ENCODE measurements around the gene FOXO6. TPM values are rescaled to one million over a fixed set of nuclear protein-coding genes. Genes with fewer than 3 reads are reported as not detected.
A peak's percentile ranks its signal among the peaks of the same experiment; 100 is the strongest.

FOXO6 gene
- total and polyA plus RNA-seq, 2 donors (not counting 1 experiment from before 2014, with no cell fraction given): under 0.01 TPM; not detected in 1

DNA sequence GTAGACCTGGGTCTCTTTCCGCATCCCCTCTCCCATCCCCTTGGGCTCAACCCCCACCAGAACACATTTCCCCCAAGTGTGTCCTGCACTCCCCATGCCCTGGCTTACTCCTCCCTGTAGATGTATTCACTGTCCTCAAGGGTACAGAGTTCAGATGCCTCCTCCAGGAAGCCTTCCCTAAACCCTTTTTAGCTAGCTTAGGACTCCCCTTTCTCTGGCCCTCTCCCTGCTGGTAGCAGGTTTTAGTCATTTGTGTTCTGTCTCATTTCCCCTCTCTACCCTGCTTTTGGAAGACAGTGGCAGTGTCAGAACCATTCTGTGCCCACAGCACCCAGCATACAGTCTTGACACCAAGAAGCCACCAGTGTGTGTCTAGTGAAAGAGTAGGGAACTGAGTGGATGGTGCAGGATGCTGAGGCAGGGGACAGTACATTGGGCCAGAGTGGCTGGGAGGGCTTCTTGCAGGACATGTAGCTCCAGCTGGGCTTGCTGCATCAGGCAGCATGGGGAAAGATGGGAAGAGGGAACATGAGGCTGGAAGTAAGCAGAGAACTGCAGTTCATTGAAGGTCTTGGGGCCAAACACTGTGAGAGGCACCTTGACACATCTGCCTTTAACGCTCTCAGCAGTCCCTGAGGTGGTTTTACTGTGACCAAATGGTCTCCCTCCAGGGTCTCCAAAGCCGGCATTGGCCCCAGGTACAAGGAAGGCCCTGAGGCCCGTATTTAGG is 2.5 kb downstream of the FOXO6 start:
- Histone ChIP-seq H4K20me1 (ENCODE audit: control insufficient read depth, extremely low read depth, insufficient read depth, low read length) (no peaks in the 10 kb centered on the region), H3K4me2 (ENCODE audit: extremely low read depth, insufficient read depth, low read length) (no peak overlapping the region), H3K9me3 (ENCODE audit: control insufficient read depth, insufficient read depth, low read depth, low read length) (no peaks in the 10 kb centered on the region), H3K4me3 (replicated peaks in 1 of 4; ENCODE audit: control extremely low read depth in 1 of 4, insufficient read depth in 1 of 4, low read depth in 3 of 4, low read length in 4 of 4) (no peak overlapping the region), H3K27me3 (ENCODE audit: control insufficient read depth, insufficient read depth, low read length) (peaks cover 51% of the 10 kb centered on the region), H3K36me3 (ENCODE audit: control insufficient read depth, insufficient read depth, low read length) (no peaks in the 10 kb centered on the region), H3K9ac (ENCODE audit: insufficient read depth, low read length) (no peak overlapping the region), H3K27ac (ENCODE audit: insufficient read depth, low read length) (no peak overlapping the region), H3K79me2 (ENCODE audit: control insufficient read depth, insufficient read depth, low read length) (no peaks in the 10 kb centered on the region), H2AFZ (ENCODE audit: low read length) (no peak overlapping the region), H3K4me1 (ENCODE audit: control insufficient read depth, extremely low read depth, insufficient read depth, low read length) (peaks cover 2% of the 10 kb centered on the region)
- TF ChIP-seq, protein P1, sequence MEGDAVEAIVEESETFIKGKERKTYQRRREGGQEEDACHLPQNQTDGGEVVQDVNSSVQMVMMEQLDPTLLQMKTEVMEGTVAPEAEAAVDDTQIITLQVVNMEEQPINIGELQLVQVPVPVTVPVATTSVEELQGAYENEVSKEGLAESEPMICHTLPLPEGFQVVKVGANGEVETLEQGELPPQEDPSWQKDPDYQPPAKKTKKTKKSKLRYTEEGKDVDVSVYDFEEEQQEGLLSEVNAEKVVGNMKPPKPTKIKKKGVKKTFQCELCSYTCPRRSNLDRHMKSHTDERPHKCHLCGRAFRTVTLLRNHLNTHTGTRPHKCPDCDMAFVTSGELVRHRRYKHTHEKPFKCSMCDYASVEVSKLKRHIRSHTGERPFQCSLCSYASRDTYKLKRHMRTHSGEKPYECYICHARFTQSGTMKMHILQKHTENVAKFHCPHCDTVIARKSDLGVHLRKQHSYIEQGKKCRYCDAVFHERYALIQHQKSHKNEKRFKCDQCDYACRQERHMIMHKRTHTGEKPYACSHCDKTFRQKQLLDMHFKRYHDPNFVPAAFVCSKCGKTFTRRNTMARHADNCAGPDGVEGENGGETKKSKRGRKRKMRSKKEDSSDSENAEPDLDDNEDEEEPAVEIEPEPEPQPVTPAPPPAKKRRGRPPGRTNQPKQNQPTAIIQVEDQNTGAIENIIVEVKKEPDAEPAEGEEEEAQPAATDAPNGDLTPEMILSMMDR (conservative IDR thresholded peaks at IDR 0.05 in 1 of 2, IDR thresholded peaks at IDR 0.05 in 1 of 2; ENCODE audit: low read depth in 1 of 2, low read length in 2 of 2): no peak
- peak; percentile 47 for TF ChIP-seq EZH2 (IDR thresholded peaks at IDR 0.05; ENCODE audit: low read length, missing control alignments)
- DNase-seq (ENCODE audit: low read depth in 2 of 2): no peak

DNA sequence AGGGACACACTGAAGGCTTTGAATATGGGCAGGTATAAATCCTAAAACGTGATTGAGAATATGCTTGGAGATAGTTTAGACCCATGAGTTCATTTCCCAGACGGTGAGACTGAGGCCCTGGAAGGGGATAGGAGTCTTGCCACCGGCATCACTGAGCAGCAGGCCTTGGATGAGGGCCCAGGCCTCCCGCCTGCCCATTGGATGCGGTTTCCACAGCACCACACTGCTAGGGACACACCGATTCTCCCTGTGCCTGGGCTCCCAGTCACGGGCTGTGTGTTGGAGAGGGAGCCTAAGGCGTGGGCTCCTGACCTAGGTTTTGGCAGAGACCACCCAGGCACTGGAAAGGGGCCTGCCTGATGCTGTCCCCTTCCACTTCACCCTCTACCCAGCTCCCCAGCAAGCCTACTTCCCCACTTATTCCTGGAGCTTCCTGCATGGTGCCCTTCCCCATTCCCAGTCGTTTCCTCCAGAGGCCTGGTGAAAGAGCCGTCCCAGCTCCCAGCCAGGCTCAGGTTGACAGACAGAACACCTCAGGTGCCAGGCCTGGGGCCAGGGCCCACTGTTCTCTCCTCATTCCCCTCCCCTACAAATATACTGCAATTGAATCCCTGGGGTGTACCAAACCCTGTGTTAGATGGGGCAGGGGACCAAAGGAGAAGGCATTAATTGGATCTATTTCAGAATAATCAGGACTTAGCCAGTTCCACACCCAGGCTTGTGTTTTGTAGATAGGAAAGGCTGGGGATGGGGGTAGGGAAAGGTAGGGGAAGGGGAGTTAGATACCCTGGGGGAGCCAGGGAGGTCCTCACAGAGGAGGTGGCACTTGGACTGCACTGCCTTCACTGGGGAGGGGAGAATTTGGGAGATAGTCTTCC is 3.4 kb downstream of the FOXO6 start:
- H3K9me3 ChIP-seq (ENCODE audit: control insufficient read depth, insufficient read depth, low read depth, low read length): no peaks in the 10 kb centered on the region
- DNase-seq (ENCODE audit: low read depth in 2 of 2): no peak
- H3K9ac ChIP-seq (ENCODE audit: insufficient read depth, low read length): no peak overlapping the region
- H3K27me3 ChIP-seq (ENCODE audit: control insufficient read depth, insufficient read depth, low read length): peaks cover 56% of the 10 kb centered on the region
- TF ChIP-seq, protein P1 (conservative IDR thresholded peaks at IDR 0.05 in 1 of 2, IDR thresholded peaks at IDR 0.05 in 1 of 2; ENCODE audit: low read depth in 1 of 2, low read length in 2 of 2): no peak
- no peak for TF ChIP-seq EZH2 (IDR thresholded peaks at IDR 0.05; ENCODE audit: low read length, missing control alignments)
- H3K4me1 ChIP-seq (ENCODE audit: control insufficient read depth, extremely low read depth, insufficient read depth, low read length): peaks cover 2% of the 10 kb centered on the region
- H3K27ac ChIP-seq (ENCODE audit: insufficient read depth, low read length): no peak overlapping the region
- no peaks in the 10 kb centered on the region for H3K79me2 ChIP-seq (ENCODE audit: control insufficient read depth, insufficient read depth, low read length)
- no peak overlapping the region for H3K4me3 ChIP-seq (replicated peaks in 1 of 4; ENCODE audit: control extremely low read depth in 1 of 4, insufficient read depth in 1 of 4, low read depth in 3 of 4, low read length in 4 of 4)
- no peaks in the 10 kb centered on the region for H3K36me3 ChIP-seq (ENCODE audit: control insufficient read depth, insufficient read depth, low read length)
- H3K4me2 ChIP-seq (ENCODE audit: extremely low read depth, insufficient read depth, low read length): no peak overlapping the region
- no peaks in the 10 kb centered on the region for H4K20me1 ChIP-seq (ENCODE audit: control insufficient read depth, extremely low read depth, insufficient read depth, low read length)
- H2AFZ ChIP-seq (ENCODE audit: low read length): no peak overlapping the region

DNA sequence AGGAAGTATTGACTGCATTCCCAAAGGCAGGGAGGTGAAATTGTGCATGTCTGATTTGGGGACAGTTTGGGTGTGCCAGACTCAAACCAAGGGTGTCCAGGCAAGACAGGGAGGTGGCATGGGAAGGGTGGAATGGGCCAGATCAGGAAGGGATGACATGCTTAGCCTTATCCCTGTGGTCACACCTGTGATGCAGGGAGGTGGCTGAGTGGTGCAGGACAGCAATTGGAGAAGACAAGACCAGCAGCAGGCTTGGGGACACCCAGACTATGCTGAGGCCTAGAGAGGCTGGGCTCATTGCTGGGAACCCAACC is 4.0 kb downstream of the FOXO6 start:
- peaks cover 56% of the 10 kb centered on the region for H3K27me3 ChIP-seq (ENCODE audit: control insufficient read depth, insufficient read depth, low read length)
- H3K4me1 ChIP-seq (ENCODE audit: control insufficient read depth, extremely low read depth, insufficient read depth, low read length): peaks cover 2% of the 10 kb centered on the region
- H3K9me3 ChIP-seq (ENCODE audit: control insufficient read depth, insufficient read depth, low read depth, low read length): no peaks in the 10 kb centered on the region
- H3K4me2 ChIP-seq (ENCODE audit: extremely low read depth, insufficient read depth, low read length): no peak overlapping the region
- H3K27ac ChIP-seq (ENCODE audit: insufficient read depth, low read length): no peak overlapping the region
- no peaks in the 10 kb centered on the region for H4K20me1 ChIP-seq (ENCODE audit: control insufficient read depth, extremely low read depth, insufficient read depth, low read length)
- DNase-seq (ENCODE audit: low read depth in 2 of 2): no peak
- no peaks in the 10 kb centered on the region for H3K79me2 ChIP-seq (ENCODE audit: control insufficient read depth, insufficient read depth, low read length)
- no peak overlapping the region for H3K4me3 ChIP-seq (replicated peaks in 1 of 4; ENCODE audit: control extremely low read depth in 1 of 4, insufficient read depth in 1 of 4, low read depth in 3 of 4, low read length in 4 of 4)
- no peaks in the 10 kb centered on the region for H3K36me3 ChIP-seq (ENCODE audit: control insufficient read depth, insufficient read depth, low read length)
- no peak overlapping the region for H3K9ac ChIP-seq (ENCODE audit: insufficient read depth, low read length)
- TF ChIP-seq, protein P1 (conservative IDR thresholded peaks at IDR 0.05 in 1 of 2, IDR thresholded peaks at IDR 0.05 in 1 of 2; ENCODE audit: low read depth in 1 of 2, low read length in 2 of 2): no peak
- TF ChIP-seq EZH2 (IDR thresholded peaks at IDR 0.05; ENCODE audit: low read length, missing control alignments): peak; percentile 55
- no peak overlapping the region for H2AFZ ChIP-seq (ENCODE audit: low read length)

Data from fibroblast of lung (primary cell).